ENCODE data around the gene TMCO4.

Gene TMCO4

GRCh38 chr1:19825298-19825697 is 25.6 kb upstream of the TMCO4 start:
- TF ChIP-seq SIN3A (IDR thresholded peaks at IDR 0.05; ENCODE audit: borderline replicate concordance, insufficient read depth, low read length) = no peak
- TF ChIP-seq, protein P1, sequence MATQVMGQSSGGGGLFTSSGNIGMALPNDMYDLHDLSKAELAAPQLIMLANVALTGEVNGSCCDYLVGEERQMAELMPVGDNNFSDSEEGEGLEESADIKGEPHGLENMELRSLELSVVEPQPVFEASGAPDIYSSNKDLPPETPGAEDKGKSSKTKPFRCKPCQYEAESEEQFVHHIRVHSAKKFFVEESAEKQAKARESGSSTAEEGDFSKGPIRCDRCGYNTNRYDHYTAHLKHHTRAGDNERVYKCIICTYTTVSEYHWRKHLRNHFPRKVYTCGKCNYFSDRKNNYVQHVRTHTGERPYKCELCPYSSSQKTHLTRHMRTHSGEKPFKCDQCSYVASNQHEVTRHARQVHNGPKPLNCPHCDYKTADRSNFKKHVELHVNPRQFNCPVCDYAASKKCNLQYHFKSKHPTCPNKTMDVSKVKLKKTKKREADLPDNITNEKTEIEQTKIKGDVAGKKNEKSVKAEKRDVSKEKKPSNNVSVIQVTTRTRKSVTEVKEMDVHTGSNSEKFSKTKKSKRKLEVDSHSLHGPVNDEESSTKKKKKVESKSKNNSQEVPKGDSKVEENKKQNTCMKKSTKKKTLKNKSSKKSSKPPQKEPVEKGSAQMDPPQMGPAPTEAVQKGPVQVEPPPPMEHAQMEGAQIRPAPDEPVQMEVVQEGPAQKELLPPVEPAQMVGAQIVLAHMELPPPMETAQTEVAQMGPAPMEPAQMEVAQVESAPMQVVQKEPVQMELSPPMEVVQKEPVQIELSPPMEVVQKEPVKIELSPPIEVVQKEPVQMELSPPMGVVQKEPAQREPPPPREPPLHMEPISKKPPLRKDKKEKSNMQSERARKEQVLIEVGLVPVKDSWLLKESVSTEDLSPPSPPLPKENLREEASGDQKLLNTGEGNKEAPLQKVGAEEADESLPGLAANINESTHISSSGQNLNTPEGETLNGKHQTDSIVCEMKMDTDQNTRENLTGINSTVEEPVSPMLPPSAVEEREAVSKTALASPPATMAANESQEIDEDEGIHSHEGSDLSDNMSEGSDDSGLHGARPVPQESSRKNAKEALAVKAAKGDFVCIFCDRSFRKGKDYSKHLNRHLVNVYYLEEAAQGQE (IDR thresholded peaks at IDR 0.05; ENCODE audit: insufficient read depth in 1 of 2, low read depth in 2 of 2, low read length in 2 of 2) = no peak
- TF ChIP-seq POLR2AphosphoS5 (IDR thresholded peaks at IDR 0.05; ENCODE audit: low read depth, low read length) = no peak

DNA sequence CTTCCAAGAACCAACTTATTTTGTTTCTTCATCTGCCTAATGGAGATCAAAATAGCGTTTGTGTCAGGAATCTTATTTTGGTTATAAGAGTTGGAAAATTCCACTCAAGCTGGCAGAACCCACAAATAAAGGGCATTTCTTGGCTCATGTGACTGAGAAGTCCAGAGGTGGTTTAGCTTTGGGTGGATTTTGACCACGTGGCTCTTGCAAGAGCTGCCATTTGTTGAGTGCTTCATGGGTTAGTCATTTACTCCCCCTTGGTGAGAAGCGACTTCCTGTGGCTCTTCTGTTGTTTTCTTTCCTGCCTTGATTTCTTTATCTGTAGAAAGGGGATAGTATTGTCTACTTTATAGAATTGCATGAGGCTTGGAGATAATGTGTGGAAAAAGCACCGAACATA is 24.8 kb upstream of the TMCO4 start:
- TF ChIP-seq, protein P1 (IDR thresholded peaks at IDR 0.05; ENCODE audit: insufficient read depth in 1 of 2, low read depth in 2 of 2, low read length in 2 of 2) = no peak
- no peak for TF ChIP-seq POLR2AphosphoS5 (IDR thresholded peaks at IDR 0.05; ENCODE audit: low read depth, low read length)
- TF ChIP-seq TAF1 (IDR thresholded peaks at IDR 0.05; ENCODE audit: borderline replicate concordance, insufficient read depth, low read length) = no peak
- TF ChIP-seq SIN3A (IDR thresholded peaks at IDR 0.05; ENCODE audit: borderline replicate concordance, insufficient read depth, low read length) = no peak
- TF ChIP-seq FOXP2 (optimal IDR thresholded peaks at IDR 0.05; ENCODE audit: borderline replicate concordance, extremely low read depth, extremely low read length, insufficient read depth) = no peak

GRCh38 chr1:19824036-19824435 is 24.3 kb upstream of the TMCO4 start:
- no peak for TF ChIP-seq POLR2AphosphoS5 (IDR thresholded peaks at IDR 0.05; ENCODE audit: low read depth, low read length)
- no peak for TF ChIP-seq FOXP2 (optimal IDR thresholded peaks at IDR 0.05; ENCODE audit: borderline replicate concordance, extremely low read depth, extremely low read length, insufficient read depth)
- TF ChIP-seq SIN3A (IDR thresholded peaks at IDR 0.05; ENCODE audit: borderline replicate concordance, insufficient read depth, low read length) = no peak
- no peak for TF ChIP-seq TAF1 (IDR thresholded peaks at IDR 0.05; ENCODE audit: borderline replicate concordance, insufficient read depth, low read length)
- TF ChIP-seq, protein P1 (IDR thresholded peaks at IDR 0.05; ENCODE audit: insufficient read depth in 1 of 2, low read depth in 2 of 2, low read length in 2 of 2) = no peak

DNA sequence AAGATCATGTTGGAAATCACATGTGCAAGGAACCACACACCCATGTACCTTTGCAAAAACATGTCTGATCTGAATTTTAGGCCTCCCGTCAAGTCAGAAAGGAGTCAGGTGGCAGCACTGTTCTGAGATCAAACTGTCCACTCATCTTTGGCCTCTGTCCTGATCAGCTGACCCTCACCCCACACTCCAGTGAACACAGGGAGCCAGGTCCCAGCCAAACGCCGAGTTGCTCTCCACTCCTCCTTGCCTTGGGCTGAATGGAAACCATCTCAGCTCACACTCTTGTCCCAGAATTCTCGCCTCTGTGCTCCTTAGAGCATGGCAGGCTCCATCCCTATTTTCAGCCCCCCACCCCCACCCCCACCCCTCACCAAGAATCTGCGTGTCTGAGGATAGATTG is 20.0 kb upstream of the TMCO4 start:
- no peak for TF ChIP-seq SIN3A (IDR thresholded peaks at IDR 0.05; ENCODE audit: borderline replicate concordance, insufficient read depth, low read length)
- TF ChIP-seq TAF1 (IDR thresholded peaks at IDR 0.05; ENCODE audit: borderline replicate concordance, insufficient read depth, low read length) = no peak
- no peak for TF ChIP-seq FOXP2 (optimal IDR thresholded peaks at IDR 0.05; ENCODE audit: borderline replicate concordance, extremely low read depth, extremely low read length, insufficient read depth)
- TF ChIP-seq POLR2AphosphoS5 (IDR thresholded peaks at IDR 0.05; ENCODE audit: low read depth, low read length) = no peak
- TF ChIP-seq, protein P1 (IDR thresholded peaks at IDR 0.05; ENCODE audit: insufficient read depth in 1 of 2, low read depth in 2 of 2, low read length in 2 of 2) = no peak

DNA sequence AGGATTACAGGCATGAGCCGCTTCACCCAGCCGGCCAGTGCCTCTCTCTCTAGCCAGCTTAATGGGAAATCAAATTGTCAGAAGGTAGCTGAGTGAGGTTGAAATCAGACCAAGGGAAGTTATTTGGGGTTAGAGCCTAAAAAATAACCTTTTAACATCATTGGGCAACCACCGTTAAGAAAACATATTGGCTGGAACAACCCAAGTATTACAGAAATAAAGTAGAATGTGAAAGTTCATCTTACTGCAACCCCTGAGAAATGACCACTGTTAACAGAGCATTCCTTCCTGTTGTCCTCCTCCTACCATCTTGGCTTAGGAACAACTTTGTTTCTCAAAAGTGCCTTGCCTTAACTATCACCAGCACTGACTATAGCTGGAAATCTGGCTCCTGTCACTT is 18.6 kb upstream of the TMCO4 start:
- no peak for TF ChIP-seq TAF1 (IDR thresholded peaks at IDR 0.05; ENCODE audit: borderline replicate concordance, insufficient read depth, low read length)
- TF ChIP-seq POLR2AphosphoS5 (IDR thresholded peaks at IDR 0.05; ENCODE audit: low read depth, low read length) = no peak
- TF ChIP-seq SIN3A (IDR thresholded peaks at IDR 0.05; ENCODE audit: borderline replicate concordance, insufficient read depth, low read length) = no peak
- TF ChIP-seq, protein P1 (IDR thresholded peaks at IDR 0.05; ENCODE audit: insufficient read depth in 1 of 2, low read depth in 2 of 2, low read length in 2 of 2) = no peak
- no peak for TF ChIP-seq FOXP2 (optimal IDR thresholded peaks at IDR 0.05; ENCODE audit: borderline replicate concordance, extremely low read depth, extremely low read length, insufficient read depth)

Measured in PFSK-1 (cell line).